Stimulated activated CD8-positive, alpha-beta memory T cell treated with anti-CD3 and anti-CD28 coated beads, Interleukin-4, amount 100 ng/mL, for 24 hours (primary cell): ENCODE measurements around the gene PGAM4.
"Not testable (repeated sequence)": the region's sequence is repeated elsewhere in the genome, so short reads cannot be mapped to it uniquely, and the experiment has no call there.

Experiments used
- DNase-seq: peaks from one replicate; pipeline ENCODE4 v3.0.0-alpha.2; 2020; ENCODE audit warnings: low read depth

Gene PGAM4

GRCh38 chrX:77925764-77926163, 43.7 kb downstream of the PGAM4 start:
- DNase-seq = no peak

- DNase-seq = no peak
Observed at GRCh38 chrX:77924320-77924859, 45.0 kb downstream of the PGAM4 start.

- no peak for DNase-seq
Observed at GRCh38 chrX:77922787-77923186, 46.7 kb downstream of the PGAM4 start.

GRCh38 chrX:77919370-77919769, 50.1 kb downstream of the PGAM4 start:
- DNase-seq = not testable (repeated sequence)

- no peak for DNase-seq
Observed at GRCh38 chrX:77918568-77918967, 50.9 kb downstream of the PGAM4 start.
